H54 (cell line): Measurements from ENCODE around the gene MYL7.

Experiments used
- DNase-seq: peaks from one replicate; pipeline ENCODE4 v3.0.0; 2011; ENCODE audit warnings: low spot score, mixed read lengths; ENCODE audit not compliant: insufficient read length
- FAIRE-seq: peaks from 3 replicates; lab custom pipeline; 2011; peaks lifted over from hg19 to GRCh38; lab: Jason Lieb, UNC
- POLR2A ChIP-seq: IDR thresholded peaks from 2 replicates; pipeline ENCODE4 v1.6.1; 2011; ENCODE audit warnings: low read depth, mild to moderate bottlenecking, low read length

MYL7 gene

GRCh38 chr7:44158873-44159631, 17.9 kb upstream of the MYL7 start:
- TF ChIP-seq POLR2A = no peak
- DNase-seq (no peak), FAIRE-seq (no peak)

GRCh38 chr7:44158096-44158872, 17.2 kb upstream of the MYL7 start:
- FAIRE-seq (no peak), DNase-seq (no peak)
- no peak for TF ChIP-seq POLR2A

DNA sequence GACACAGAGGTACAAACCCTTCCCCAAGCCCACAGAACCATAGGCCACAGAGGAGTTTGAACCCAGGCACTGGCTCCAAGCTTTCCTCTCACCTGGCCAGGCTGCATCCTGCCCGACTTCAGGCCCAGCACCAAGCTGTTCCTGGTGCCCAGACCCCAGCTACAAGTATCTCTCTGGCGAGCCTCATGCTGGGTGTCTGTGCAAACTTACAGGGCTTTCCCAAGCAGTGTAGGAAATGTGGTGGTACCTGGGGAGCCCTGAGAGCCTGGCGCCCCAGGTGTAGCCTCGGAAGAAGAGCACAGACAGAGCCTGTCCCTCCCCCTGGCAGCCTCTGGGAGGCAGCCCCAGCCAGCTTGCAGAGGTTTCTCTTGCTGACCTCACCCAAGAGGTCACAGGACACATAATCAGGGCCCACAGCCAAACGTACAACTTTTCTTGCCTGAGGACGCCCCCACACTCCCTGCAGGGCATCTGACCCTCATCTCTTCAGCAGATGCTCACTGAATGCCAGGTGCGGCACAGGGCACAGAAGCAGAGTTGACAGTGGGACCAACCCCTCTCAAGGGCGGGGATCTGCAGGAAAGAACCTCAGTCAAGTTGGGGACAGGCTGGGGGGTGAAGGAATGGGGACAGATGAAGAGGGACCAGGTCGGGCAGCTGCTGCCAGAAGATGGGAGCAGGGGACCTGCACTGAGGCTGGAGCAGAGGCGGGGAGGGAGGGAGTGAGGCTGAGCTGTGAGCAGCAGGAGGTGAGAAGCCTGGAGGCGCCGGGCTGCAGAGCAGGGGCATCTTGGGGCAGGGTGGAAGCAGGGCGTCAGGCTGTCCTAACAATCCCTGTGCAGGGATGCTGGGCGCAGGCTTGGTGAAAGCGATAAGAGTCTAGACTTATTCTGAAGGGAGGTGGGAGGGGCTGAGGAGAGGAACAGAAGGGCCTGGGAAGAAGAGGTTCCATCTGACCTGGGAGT, 16.3 kb upstream of the MYL7 start:
- DNase-seq (no peak), FAIRE-seq (no peak)
- no peak for TF ChIP-seq POLR2A

- FAIRE-seq (no peak), DNase-seq (no peak)
- no peak for TF ChIP-seq POLR2A
Measured at GRCh38 chr7:44156453-44157010, 15.4 kb upstream of the MYL7 start.

DNA sequence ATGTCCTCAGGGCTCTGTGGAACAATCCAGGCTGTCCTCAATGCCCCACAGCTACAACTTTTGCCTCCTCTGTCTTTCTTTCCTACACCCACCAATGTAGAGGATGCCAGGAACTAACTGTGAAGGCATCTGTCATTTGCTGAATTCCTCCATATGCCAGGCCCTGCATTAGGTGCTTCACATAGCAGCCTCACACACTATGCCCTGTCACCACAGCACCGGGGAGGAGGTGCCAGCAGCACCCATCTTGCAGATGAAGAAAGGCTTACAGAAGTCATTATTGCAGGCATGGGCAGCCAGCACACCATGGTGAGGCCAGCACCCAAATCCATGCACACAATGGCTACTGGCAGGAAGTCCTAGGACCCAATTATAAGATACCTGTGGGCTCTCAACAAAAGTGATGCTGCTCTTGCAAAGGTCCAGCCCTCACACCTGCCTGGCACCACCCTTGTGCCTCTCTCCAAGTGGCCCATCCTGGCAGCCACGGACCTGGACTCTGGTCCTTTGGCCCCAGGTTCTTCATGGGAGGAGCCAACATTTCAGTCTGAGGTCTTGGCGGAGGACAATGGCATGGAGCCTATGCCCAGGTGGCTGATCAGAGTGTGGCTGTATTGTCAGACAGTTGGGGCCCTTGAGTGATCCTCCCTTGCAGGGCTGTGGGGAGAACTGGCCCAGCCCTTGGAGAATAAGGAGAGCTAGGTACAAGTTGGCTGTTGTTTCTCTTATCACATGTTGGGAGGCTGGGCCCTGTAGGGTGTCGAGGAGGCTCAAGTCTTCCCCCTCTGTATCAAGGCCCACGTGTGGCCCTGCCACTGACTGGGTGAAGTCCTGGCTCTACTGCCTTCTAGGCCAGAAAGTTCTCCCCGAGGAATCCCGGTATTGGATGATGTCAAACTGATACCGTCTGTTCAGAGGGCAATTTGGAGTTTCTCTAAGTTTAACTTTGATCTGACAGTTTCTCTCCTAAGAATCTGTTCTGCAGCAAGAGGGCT, 14.4 kb upstream of the MYL7 start:
- no peak for TF ChIP-seq POLR2A
- FAIRE-seq (no peak), DNase-seq (no peak)

- TF ChIP-seq POLR2A = no peak
- FAIRE-seq (no peak), DNase-seq (no peak)
Measured at GRCh38 chr7:44154703-44155102, 13.6 kb upstream of the MYL7 start.

DNA sequence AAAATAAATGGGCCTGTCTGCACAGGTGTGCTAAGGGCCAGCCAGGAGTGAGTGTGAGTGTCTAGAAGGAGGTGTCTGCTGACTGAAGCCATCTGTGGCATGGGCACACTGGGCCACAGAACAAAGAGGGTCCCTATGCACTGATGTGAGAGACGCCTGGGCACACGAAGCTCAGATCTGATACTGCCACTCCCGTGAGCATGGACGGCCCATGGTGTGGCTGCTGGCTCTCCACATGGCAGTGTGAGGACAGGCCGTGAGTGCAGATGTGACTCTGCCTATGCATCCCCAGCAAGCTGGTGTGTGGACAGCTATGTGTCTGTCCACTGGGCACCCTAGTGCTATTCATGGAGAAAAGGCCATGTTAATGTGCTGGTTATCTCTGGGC, 12.8 kb upstream of the MYL7 start:
- no peak for TF ChIP-seq POLR2A
- FAIRE-seq (no peak), DNase-seq (no peak)

- FAIRE-seq (no peak), DNase-seq (no peak)
- TF ChIP-seq POLR2A = no peak
Measured at GRCh38 chr7:44152971-44153947, 12.1 kb upstream of the MYL7 start.

GRCh38 chr7:44151956-44152355, 10.8 kb upstream of the MYL7 start:
- TF ChIP-seq POLR2A = no peak
- no peak for FAIRE-seq
- no peak for DNase-seq

- DNase-seq (no peak), FAIRE-seq (no peak)
- TF ChIP-seq POLR2A = no peak
Measured at GRCh38 chr7:44150966-44151941, 10.1 kb upstream of the MYL7 start.
